ENCODE measurements around the gene QKI. TPM values are rescaled to one million over a fixed set of nuclear protein-coding genes. Genes with fewer than 3 reads are reported as not detected.
"Not testable (repeated sequence)": the region's sequence is repeated elsewhere in the genome, so short reads cannot be mapped to it uniquely, and the experiment has no call there.

Gene QKI
- total and polyA plus RNA-seq, 9 donors: 110 to 256 (median 229) TPM

DNA sequence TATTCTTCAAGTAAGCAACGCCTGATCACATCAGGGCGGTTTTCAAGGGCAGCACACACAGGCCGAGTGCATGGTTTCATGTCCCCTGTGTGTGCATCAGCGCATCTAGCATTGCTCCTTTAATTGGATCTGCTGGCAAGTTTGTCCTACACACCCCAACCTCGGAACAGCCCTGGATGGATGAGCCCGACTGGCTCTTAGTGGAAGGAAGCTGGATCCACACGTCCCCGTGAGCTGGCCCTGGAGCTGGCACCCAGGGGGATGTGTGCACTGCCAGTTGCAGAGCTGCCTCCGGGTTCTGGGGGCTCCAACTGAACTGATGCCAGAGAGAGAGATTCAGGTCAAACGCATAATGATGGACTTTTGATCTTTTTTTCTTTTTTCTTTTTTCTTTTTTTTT lies 39.2 kb upstream of the QKI start:
- no peak for DNase-seq
- Histone ChIP-seq H3K4me1 (ENCODE audit: control insufficient read depth, insufficient read depth, low read length) (peaks cover 3% of the 10 kb centered on the region), H3K4me3 (ENCODE audit: low read length) (no peak overlapping the region), H3K36me3 (ENCODE audit: control insufficient read depth, insufficient read depth, low read length) (no peaks in the 10 kb centered on the region), H3K27me3 (ENCODE audit: control insufficient read depth, insufficient read depth, low read length) (no peaks in the 10 kb centered on the region), H3K27ac (ENCODE audit: low read length) (no peak overlapping the region), H3K9me3 (replicated peaks; ENCODE audit: control insufficient read depth, low read depth, low read length) (no peaks in the 10 kb centered on the region)
- 79% methylated on average over 7 of the region's 10 CpGs for WGBS (ENCODE audit: insufficient coverage)

DNA sequence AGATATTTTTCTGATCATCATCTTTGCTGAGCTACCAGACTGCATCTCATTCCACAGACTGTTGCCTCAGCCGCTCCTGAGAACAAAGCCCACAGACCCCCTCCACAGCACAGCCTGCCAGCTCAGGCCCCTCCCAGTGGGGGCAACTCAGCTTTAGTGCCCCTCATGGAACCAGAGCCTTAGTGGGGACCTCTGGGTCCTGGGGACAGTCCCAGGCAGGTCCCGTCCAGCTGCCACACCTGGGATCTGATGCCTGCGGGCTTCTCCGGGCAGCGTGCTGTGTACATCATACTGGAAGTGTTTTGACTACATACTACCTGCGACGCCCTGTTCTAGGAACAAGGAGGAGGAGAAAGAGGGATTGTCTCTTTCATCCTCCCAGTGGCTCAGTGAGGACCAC lies 38.3 kb upstream of the QKI start:
- H3K27ac ChIP-seq (ENCODE audit: low read length): no peak overlapping the region
- peaks cover 3% of the 10 kb centered on the region for H3K4me1 ChIP-seq (ENCODE audit: control insufficient read depth, insufficient read depth, low read length)
- WGBS (ENCODE audit: insufficient coverage): 67% methylated on average over 2 of the region's 7 CpGs
- H3K27me3 ChIP-seq (ENCODE audit: control insufficient read depth, insufficient read depth, low read length): no peaks in the 10 kb centered on the region
- H3K4me3 ChIP-seq (ENCODE audit: low read length): no peak overlapping the region
- no peaks in the 10 kb centered on the region for H3K9me3 ChIP-seq (replicated peaks; ENCODE audit: control insufficient read depth, low read depth, low read length)
- no peaks in the 10 kb centered on the region for H3K36me3 ChIP-seq (ENCODE audit: control insufficient read depth, insufficient read depth, low read length)
- DNase-seq: no peak

DNA sequence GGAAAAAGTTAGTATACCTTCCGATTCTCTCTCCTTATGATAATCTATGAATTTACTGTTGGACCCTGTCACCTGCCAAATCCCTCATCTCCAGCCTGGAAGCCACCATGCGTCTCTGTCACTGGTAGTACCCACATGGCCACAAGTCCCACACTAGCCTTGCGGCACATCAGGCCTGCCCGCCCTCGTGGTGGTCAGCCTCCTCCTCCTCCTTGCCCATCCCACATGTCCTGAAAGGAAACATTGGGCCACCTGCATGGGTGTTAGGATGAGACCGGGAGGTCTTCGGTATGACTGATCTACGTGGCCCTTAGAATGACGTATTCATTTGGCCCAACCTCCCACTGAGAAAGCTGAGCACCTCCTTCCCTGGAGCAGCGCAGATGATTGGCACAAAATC lies 37.0 kb upstream of the QKI start:
- Histone ChIP-seq H3K4me3 (ENCODE audit: low read length) (no peak overlapping the region), H3K36me3 (ENCODE audit: control insufficient read depth, insufficient read depth, low read length) (no peaks in the 10 kb centered on the region), H3K4me1 (ENCODE audit: control insufficient read depth, insufficient read depth, low read length) (peaks cover 3% of the 10 kb centered on the region), H3K27me3 (ENCODE audit: control insufficient read depth, insufficient read depth, low read length) (no peaks in the 10 kb centered on the region), H3K27ac (ENCODE audit: low read length) (no peak overlapping the region), H3K9me3 (replicated peaks; ENCODE audit: control insufficient read depth, low read depth, low read length) (no peaks in the 10 kb centered on the region)
- DNase-seq: no peak
- 100% methylated on average over 1 of the region's 10 CpGs for WGBS (ENCODE audit: insufficient coverage)

DNA sequence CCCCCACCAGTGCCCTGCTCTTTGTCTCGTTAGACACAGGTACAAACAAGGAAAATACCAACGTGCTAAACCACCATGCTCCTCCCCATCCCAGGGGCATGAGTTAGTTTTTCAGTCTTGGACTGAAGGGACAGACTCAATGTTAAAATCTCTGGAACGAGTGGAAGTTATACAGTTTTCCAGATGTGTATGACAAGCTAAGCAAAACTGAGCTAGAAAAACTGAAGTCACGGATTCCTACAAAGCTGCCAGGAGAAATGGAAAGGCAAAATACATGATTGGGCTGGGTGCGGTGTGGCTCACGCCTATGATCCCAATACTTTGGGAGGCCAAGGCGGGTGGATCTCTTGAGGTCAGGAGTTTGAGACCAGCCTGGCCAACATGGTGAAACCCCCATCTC lies 34.3 kb upstream of the QKI start:
- Histone ChIP-seq H3K27ac (ENCODE audit: low read length) (peak overlapping the region; percentile 76), H3K4me1 (ENCODE audit: control insufficient read depth, insufficient read depth, low read length) (peaks cover 3% of the 10 kb centered on the region), H3K27me3 (ENCODE audit: control insufficient read depth, insufficient read depth, low read length) (no peaks in the 10 kb centered on the region), H3K36me3 (ENCODE audit: control insufficient read depth, insufficient read depth, low read length) (no peaks in the 10 kb centered on the region), H3K9me3 (replicated peaks; ENCODE audit: control insufficient read depth, low read depth, low read length) (peaks cover 2% of the 10 kb centered on the region), H3K4me3 (ENCODE audit: low read length) (no peak overlapping the region)
- peak; percentile 97 for DNase-seq
- 30% methylated on average over 3 of the region's 7 CpGs for WGBS (ENCODE audit: insufficient coverage)

DNA sequence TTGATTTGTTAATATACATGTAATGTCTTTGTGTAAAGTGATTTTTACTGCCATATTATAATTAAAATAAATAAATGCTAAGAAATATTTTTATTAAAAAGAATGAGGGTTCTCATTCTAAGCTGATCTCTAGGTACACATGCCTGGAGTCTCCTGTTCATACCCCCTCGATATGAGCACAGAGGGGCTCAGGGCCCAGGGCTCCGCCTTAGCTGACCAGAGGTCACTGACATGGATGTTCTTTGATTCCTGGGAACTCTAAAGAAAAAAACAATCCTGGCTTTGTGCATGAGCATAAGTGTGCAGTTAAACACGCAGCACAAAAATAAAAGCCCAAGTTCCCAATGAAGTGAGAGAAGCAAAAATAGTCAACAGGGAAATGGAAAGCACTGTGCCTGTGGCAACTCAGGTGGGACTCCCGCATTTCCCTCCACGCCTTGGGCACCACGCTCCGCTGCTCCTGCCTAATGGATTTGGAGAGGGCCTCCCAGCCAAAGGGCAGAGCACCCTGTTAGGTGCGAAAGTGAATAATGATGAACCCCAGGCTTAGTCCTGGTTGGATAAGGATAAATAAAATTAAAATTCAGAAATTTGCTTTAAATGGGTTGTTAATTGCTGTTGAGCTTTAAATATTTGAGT lies 33.3 kb upstream of the QKI start:
- 77% methylated on average over 4 of the region's 8 CpGs for WGBS (ENCODE audit: insufficient coverage)
- Histone ChIP-seq H3K27ac (ENCODE audit: low read length) (no peak overlapping the region), H3K36me3 (ENCODE audit: control insufficient read depth, insufficient read depth, low read length) (no peaks in the 10 kb centered on the region), H3K4me1 (ENCODE audit: control insufficient read depth, insufficient read depth, low read length) (peaks cover 3% of the 10 kb centered on the region), H3K4me3 (ENCODE audit: low read length) (no peak overlapping the region), H3K27me3 (ENCODE audit: control insufficient read depth, insufficient read depth, low read length) (no peaks in the 10 kb centered on the region), H3K9me3 (replicated peaks; ENCODE audit: control insufficient read depth, low read depth, low read length) (peaks cover 2% of the 10 kb centered on the region)
- DNase-seq: no peak

DNA sequence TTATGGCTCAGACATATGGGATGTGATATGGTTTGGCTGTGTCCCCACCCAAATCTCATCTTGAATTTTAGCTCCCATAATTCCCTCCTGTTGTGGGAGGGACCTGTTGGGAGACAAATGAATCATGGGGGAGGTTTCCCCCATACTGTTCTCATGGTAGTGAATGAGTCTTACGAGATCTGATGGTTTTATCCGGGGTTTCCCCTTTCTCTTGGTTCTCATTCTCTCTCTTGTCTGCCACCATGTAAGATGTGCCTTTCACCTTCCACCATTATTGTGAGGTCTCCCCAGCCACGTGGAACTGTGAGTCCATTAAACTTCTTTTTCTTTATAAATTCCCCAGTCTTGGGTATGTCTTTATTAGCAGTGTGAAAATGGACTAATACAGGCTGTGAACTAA lies 31.1 kb upstream of the QKI start:
- H3K4me3 ChIP-seq (ENCODE audit: low read length); H3K36me3 ChIP-seq (ENCODE audit: control insufficient read depth, insufficient read depth, low read length); H3K27me3 ChIP-seq (ENCODE audit: control insufficient read depth, insufficient read depth, low read length); H3K27ac ChIP-seq (ENCODE audit: low read length); H3K9me3 ChIP-seq (replicated peaks; ENCODE audit: control insufficient read depth, low read depth, low read length); DNase-seq: not testable (repeated sequence)
- peaks cover 16% of the 10 kb centered on the region for H3K4me1 ChIP-seq (ENCODE audit: control insufficient read depth, insufficient read depth, low read length)
- 100% methylated on average over 1 of the region's 3 CpGs for WGBS (ENCODE audit: insufficient coverage)

DNA sequence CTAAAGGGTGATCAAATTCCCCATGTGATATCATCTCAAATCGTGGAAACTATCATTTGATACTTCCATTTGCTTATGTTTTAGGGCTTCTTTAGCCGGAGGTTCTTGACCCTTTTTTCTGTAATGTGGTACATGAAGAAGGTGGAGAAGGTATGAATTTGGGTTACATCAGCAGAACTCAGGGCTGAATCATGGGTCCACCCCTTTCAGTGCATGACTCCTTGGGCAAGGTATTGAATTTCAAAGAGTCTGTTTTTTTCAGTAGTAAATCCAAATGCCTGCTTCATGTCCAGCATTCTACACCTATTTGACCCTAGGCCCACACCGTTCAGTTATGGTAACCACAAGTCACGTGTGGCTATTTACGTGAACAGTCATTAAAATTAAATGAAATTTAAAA lies 30.6 kb upstream of the QKI start:
- peaks cover 16% of the 10 kb centered on the region for H3K4me1 ChIP-seq (ENCODE audit: control insufficient read depth, insufficient read depth, low read length)
- no peak overlapping the region for H3K27ac ChIP-seq (ENCODE audit: low read length)
- H3K36me3 ChIP-seq (ENCODE audit: control insufficient read depth, insufficient read depth, low read length): no peaks in the 10 kb centered on the region
- H3K9me3 ChIP-seq (replicated peaks; ENCODE audit: control insufficient read depth, low read depth, low read length): peaks cover 2% of the 10 kb centered on the region
- H3K27me3 ChIP-seq (ENCODE audit: control insufficient read depth, insufficient read depth, low read length): no peaks in the 10 kb centered on the region
- H3K4me3 ChIP-seq (ENCODE audit: low read length): no peak overlapping the region
- DNase-seq: no peak
- no CpG with 5 or more reads among the region's 5 CpGs for WGBS (ENCODE audit: insufficient coverage)

DNA sequence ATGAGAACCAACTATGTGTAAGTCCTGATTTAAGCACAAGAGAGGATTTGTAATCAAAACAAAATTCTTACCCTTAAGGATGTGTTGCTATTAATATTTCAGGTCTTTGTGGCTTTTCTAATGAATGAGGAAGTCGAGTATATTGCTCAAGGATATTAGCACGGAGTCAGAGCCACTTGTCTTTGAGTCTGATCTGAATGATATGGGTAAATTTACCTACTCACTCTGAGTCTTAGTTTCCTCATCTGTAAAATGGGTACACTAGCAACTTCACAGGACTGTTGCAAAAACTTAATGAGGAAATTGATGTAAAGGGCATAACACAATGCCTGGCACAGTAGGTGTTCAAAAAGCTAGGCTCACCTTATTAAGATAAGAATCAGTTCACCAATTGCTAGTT lies 30.0 kb upstream of the QKI start:
- Histone ChIP-seq H3K4me3 (ENCODE audit: low read length) (no peak overlapping the region), H3K9me3 (replicated peaks; ENCODE audit: control insufficient read depth, low read depth, low read length) (peaks cover 2% of the 10 kb centered on the region), H3K27me3 (ENCODE audit: control insufficient read depth, insufficient read depth, low read length) (no peaks in the 10 kb centered on the region), H3K27ac (ENCODE audit: low read length) (no peak overlapping the region), H3K4me1 (ENCODE audit: control insufficient read depth, insufficient read depth, low read length) (peaks cover 16% of the 10 kb centered on the region), H3K36me3 (ENCODE audit: control insufficient read depth, insufficient read depth, low read length) (no peaks in the 10 kb centered on the region)
- no CpG with 5 or more reads among the region's 2 CpGs for WGBS (ENCODE audit: insufficient coverage)
- no peak for DNase-seq

DNA sequence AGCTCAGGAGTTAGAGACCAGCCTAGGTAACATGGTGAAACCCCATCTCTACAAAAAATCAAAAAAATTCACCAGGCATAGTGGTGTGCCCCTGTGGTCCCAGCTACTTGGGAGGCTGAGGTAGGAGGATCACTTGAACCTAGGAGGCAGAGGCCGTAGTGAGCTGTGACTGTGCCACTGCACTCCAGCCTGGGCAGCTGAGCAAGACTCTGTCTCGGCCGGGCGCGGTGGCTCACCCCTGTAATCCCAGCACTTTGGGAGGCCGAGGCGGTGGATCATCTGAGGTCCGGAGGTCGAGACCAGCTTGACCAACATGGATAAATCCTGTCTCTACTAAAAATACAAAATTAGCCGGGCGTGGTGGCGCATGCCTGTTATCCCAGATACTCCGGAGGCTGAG lies 29.0 kb upstream of the QKI start:
- not testable (repeated sequence) for H3K27me3 ChIP-seq (ENCODE audit: control insufficient read depth, insufficient read depth, low read length); DNase-seq; H3K9me3 ChIP-seq (replicated peaks; ENCODE audit: control insufficient read depth, low read depth, low read length); H3K27ac ChIP-seq (ENCODE audit: low read length); H3K36me3 ChIP-seq (ENCODE audit: control insufficient read depth, insufficient read depth, low read length); H3K4me3 ChIP-seq (ENCODE audit: low read length)
- peaks cover 13% of the 10 kb centered on the region for H3K4me1 ChIP-seq (ENCODE audit: control insufficient read depth, insufficient read depth, low read length)
- 95% methylated on average over 9 of the region's 13 CpGs for WGBS (ENCODE audit: insufficient coverage)

DNA sequence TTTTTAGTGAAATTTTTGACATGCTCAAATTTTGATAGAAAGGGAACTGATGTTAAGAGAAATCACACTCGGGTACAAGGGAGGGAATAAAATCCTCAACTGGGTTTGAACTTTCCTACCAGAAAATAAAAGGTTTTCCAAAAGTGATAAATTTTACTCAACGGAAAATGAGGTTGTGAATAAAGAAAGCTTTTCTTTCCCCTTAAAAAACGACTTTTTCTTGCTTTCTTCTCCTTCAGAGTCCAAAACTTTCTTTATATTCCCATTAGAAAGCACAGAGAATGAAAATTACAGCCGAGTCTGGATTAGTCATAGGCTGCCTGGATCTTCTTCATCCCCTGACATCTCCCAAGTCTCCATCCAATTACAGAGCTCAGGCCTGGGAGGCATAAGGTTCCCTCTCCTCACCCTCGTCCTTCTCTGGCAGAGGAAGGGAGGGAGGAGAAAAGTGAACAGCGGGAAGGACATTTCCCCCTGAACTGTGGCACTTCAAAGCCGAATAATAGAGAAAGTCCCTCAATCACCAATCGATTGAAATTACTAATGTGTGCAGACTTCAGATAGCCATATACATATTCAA lies 28.1 kb upstream of the QKI start:
- peaks cover 13% of the 10 kb centered on the region for H3K4me1 ChIP-seq (ENCODE audit: control insufficient read depth, insufficient read depth, low read length)
- no peaks in the 10 kb centered on the region for H3K36me3 ChIP-seq (ENCODE audit: control insufficient read depth, insufficient read depth, low read length)
- no peaks in the 10 kb centered on the region for H3K27me3 ChIP-seq (ENCODE audit: control insufficient read depth, insufficient read depth, low read length)
- no peak overlapping the region for H3K4me3 ChIP-seq (ENCODE audit: low read length)
- WGBS (ENCODE audit: insufficient coverage): no CpG with 5 or more reads among the region's 8 CpGs
- H3K27ac ChIP-seq (ENCODE audit: low read length): peak overlapping the region; percentile 38
- H3K9me3 ChIP-seq (replicated peaks; ENCODE audit: control insufficient read depth, low read depth, low read length): peaks cover 2% of the 10 kb centered on the region
- peak; percentile 73 for DNase-seq

DNA sequence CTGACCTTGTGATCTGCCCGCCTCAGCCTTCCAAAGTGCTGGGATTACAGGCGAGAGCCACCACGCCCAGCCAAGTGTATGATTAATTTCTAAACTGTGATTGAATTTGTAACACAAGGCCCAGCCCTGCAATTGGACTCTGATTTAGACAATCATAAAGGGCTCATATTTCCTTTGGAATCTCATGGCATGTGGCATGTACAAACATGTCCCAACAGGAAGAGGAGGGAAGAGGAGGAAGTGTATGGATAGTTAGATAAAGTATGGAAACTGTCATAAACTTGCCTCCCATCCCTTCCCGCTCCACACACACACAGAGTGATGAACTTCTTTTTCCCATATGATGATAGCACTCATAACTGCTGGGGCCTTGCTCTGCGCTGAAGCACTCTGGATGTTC lies 27.2 kb upstream of the QKI start:
- Histone ChIP-seq H3K36me3 (ENCODE audit: control insufficient read depth, insufficient read depth, low read length) (no peaks in the 10 kb centered on the region), H3K9me3 (replicated peaks; ENCODE audit: control insufficient read depth, low read depth, low read length) (peaks cover 2% of the 10 kb centered on the region), H3K27ac (ENCODE audit: low read length) (no peak overlapping the region), H3K4me1 (ENCODE audit: control insufficient read depth, insufficient read depth, low read length) (peaks cover 13% of the 10 kb centered on the region), H3K4me3 (ENCODE audit: low read length) (no peak overlapping the region), H3K27me3 (ENCODE audit: control insufficient read depth, insufficient read depth, low read length) (no peaks in the 10 kb centered on the region)
- no CpG with 5 or more reads among the region's 5 CpGs for WGBS (ENCODE audit: insufficient coverage)
- no peak for DNase-seq

Measured in muscle of leg (tissue), 11 donors.